GOT3 (cell line): Measurements from ENCODE around the gene QTRT2.

ENCODE experiments used
- DNase-seq: peaks from one replicate; lab custom pipeline; 2025; ENCODE audit warnings: mixed read lengths; lab: John Stamatoyannopoulos, UW

QTRT2 gene

DNA sequence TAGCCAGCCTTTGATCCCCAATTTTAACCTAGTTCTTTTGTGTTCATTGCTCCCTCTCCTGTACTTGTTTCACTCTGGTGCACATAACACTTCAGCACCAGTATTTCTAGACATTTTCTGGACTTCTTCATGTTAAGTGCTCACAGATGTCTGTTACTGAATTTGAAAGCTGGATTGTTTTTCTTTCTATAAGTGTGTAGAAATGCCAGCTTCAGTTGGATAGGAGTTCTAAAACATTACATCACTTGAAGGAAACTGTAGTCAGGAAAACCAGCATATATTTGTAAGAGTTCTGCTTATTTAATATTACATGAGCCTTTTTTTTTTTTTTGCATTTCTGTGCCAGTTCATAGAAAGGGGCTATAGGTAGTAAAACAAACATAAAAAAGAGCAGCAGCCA is 21.6 kb downstream of the QTRT2 start:
- no peak for DNase-seq

DNA sequence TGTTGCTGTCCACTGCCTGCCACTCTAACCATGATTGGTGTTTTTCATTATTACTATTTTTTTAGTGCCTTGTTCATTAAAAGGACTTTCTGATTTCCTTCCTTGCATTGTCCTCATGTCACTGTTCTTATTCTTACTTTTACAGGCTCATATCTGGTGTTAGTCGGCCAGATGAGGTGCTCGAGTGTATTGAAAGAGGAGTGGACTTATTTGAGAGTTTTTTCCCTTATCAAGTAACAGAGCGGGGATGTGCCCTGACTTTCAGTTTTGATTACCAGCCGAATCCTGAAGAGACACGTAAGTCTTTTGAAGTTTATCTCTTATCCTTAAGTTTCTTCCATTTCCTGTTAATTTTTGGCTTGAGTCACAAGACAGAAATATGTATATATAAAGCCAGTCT is 23.2 kb downstream of the QTRT2 start:
- no peak for DNase-seq

DNA sequence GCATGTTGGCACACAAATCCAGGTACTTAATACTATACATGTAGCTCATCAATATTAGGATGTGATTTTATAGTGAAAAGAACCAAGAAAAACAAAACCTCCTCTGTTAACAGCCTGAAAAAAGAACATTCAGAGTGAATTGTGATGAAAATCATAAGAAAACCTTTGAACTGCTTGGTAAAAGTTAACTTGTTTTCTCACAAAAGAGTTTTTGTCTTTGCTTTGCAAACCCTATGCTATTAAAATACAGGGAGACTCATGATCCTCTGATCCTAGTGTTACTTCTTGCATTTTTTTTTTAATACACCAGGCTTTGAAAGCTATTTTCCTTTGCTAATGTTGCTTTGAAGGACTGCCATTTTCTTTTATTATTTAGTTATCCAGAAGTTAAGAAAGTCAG is 23.7 kb downstream of the QTRT2 start:
- no peak for DNase-seq

- DNase-seq: no peak
Measured at GRCh38 chr3:114081037-114081436, 24.5 kb downstream of the QTRT2 start.

- DNase-seq: no peak
Measured at GRCh38 chr3:114083112-114083511, 26.6 kb downstream of the QTRT2 start.

DNA sequence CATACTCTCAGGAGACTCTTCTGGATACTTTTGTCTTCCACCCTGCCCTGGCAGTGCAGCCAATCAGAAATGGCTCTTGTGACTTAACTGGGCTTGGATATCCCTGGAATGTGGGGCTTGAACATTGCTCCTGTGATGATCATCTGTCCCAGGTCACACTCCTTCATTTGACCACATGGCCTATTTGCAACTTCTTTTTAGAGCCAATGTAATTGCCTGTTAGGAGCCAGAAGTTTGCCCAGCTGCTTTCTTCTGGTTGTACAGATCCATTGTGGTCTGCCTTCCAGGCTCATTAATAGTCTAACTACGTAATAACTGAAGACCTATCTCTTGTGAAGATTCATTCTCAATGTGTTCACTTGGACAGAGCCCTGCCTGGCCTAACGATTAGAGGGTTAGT is 29.8 kb downstream of the QTRT2 start:
- no peak for DNase-seq

- no peak for DNase-seq
Measured at GRCh38 chr3:114089675-114090074, 33.1 kb downstream of the QTRT2 start.

GRCh38 chr3:114092151-114093015 is 35.8 kb downstream of the QTRT2 start:
- no peak for DNase-seq

- no peak for DNase-seq
Measured at GRCh38 chr3:114093016-114093380, 36.5 kb downstream of the QTRT2 start.

DNA sequence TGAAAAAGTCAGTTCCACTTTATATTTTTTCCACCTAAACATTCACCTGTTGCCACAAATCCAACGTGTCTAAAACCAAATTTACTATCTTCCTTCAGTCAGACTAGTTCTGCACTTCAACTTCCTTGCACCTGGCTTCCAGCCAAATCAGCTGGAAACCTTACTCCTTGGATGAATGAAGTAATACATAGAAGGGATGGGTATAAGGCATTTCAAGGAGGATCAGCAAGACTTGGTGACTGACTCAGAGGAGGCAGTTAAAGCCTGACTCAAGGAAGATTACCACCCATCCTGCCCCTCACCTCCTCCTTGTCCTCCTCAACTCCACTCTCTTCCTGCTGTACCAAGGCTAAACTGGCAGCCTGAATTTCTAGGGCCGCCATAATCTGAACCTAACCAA is 37.1 kb downstream of the QTRT2 start:
- DNase-seq: no peak

DNA sequence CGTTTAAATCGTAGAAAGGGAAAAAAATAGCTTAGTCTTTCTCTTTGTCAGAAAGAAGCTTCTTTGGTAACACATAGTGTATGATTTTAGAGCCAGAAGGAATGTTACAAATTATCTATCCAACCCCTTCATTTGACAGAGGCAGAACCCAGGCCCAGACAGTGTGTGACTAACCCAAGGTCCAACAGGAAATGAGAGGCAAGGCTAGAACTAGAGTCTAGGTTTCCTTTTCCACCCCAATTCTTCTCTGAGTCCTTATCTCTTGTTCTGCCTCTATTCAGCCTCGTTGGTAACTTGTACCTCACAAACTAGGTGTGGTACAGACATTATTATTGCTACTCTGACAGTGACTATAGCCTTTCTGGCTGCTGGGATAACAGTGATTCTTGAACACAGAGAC is 39.3 kb downstream of the QTRT2 start:
- DNase-seq: no peak

GRCh38 chr3:114101101-114101500 is 44.6 kb downstream of the QTRT2 start:
- DNase-seq: no peak

- no peak for DNase-seq
Measured at GRCh38 chr3:114103181-114103580, 46.6 kb downstream of the QTRT2 start.

DNA sequence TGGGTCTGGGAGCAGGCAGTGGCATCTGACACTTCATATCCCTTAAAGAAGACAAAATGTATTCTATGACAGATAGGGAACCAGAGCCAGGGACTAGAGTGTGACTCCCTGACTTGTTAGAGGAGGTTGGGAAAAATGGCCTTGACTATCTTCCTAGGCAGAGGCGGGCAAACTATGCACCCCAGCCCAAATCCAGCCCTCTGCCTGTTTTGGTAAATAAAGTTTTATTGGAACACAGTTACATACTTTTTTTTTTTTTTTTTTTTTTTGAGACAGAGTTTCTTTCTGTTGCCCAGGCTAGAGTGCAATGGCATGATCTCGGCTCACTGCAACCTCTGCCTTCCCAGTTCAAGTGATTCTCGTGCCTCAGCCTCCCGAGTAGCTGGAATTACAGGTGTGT is 47.3 kb downstream of the QTRT2 start:
- DNase-seq: no peak

GRCh38 chr3:114104414-114104813 is 47.9 kb downstream of the QTRT2 start:
- DNase-seq: no peak

DNA sequence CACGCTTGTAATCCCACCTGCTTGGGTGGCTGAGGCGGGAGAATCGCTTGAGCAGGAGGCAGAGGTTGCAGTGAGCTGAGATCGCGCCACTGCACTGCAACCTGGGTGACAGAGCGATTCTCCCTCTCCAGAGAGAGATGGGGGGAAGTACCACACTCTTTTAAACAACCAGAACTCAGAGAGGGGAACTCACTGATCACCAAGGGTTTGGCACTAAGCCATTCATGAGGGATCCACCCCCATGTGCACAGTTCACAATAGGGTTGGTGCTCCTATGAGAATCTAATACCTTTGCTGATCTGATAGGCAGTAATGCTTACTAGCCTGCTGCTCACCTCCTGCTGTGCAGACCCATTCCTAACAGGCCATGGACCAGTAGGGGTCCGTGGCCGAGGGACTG is 51.6 kb downstream of the QTRT2 start:
- no peak for DNase-seq

DNA sequence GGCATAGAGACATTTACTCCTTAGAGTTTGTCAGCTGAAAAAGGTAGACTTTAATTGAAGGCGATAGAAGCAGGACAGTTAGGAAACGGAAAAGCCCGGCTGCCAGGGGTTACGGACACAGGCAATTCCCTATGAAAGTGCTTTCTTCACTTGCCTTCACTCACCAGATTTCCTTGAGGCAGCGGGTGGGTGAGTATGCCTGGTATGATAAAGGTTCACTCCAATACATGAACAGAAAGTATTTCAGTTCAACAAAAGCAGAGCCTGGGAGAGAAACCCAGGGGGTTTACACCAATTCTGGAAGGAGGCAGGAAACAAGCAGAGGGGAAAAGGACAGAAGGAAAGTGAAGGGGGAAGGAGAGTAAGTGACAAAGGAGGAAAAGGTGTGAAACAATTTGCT is 53.9 kb downstream of the QTRT2 start:
- DNase-seq: no peak

GRCh38 chr3:114111060-114111770 is 54.7 kb downstream of the QTRT2 start:
- DNase-seq: no peak

DNA sequence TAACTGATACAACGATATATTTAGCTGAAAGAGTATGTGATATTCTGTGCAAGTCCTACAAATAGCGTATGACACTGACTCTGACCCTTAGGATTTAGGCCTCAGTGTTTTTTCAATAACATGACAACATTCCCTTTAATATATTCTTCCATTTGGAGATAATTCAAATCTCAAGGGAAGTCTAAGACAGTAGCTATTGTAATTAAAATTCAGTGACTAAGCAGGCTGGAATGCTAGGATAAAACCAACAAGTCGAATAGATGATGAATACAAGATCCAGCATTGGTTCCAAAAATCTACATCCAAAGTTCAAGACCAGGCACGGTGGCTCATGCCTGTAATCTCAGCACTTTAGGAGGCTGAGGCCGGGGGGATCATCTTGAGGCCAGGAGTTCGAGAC is 56.2 kb downstream of the QTRT2 start:
- no peak for DNase-seq

- no peak for DNase-seq
Measured at GRCh38 chr3:114114719-114115118, 58.2 kb downstream of the QTRT2 start.

DNA sequence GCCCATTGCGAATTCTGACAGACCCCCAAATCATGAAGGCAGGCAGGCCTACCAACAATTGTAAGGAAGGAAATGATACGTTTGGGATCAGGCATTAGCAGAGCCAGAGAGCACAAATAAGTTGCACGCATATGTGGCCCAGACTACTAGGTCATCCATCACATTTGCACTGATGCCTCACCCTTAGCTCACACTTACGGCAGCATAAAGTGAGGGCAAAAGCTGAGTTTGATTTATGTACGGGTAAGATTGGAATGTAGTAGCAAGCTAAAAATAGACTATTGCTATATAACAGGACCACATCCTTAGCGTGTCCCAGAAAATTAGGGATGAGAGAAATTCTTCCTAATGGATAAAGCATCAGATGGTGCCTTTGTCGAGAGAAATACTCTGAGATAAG is 58.6 kb downstream of the QTRT2 start:
- no peak for DNase-seq

- no peak for DNase-seq
Measured at GRCh38 chr3:114119776-114120175, 63.2 kb downstream of the QTRT2 start.

DNA sequence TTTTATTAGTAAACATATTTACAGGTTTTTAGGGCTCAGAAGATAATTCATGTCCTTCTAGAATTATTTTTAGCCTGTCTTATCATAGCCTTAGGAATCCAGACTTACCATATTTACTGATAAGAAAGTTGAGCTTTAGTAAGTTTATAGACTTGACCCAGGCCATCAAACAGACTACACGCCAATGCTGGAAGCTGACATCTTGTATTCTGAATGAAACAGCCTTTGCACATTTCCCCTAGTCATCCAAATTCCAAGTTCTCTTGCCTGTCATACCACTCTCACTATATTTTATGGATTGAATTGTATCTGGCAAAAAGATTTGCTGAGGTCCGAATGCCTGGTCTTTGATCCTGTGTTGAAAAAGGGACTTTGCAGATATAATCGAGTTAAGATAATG is 63.7 kb downstream of the QTRT2 start:
- DNase-seq: no peak
